Stomach smooth muscle (tissue), 2 donors: ENCODE measurements around the gene ZNF217.
"Not testable (repeated sequence)": the region's sequence is repeated elsewhere in the genome, so short reads cannot be mapped to it uniquely, and the experiment has no call there.

Experiments used
- H3K27ac ChIP-seq: one replicate; pipeline ENCODE4 v1.7.0; 2013; ENCODE audit warnings: mild to moderate bottlenecking, low read length, inconsistent platforms
- H3K27me3 ChIP-seq, 2 donors: one replicate each; pipeline ENCODE4 v1.7.0; 2013; ENCODE audit warnings: low read length in 2 of 2; ENCODE audit not compliant: insufficient read depth in 2 of 2, control insufficient read depth in 1 of 2
- H3K36me3 ChIP-seq, 2 donors: one replicate each; pipeline ENCODE4 v1.7.0; 2013; ENCODE audit warnings: low read length in 2 of 2; ENCODE audit not compliant: control insufficient read depth in 2 of 2, insufficient read depth in 2 of 2
- H3K4me1 ChIP-seq: one replicate; pipeline ENCODE4 v1.7.0; 2013; ENCODE audit warnings: low read length; ENCODE audit not compliant: control insufficient read depth, insufficient read depth
- H3K4me3 ChIP-seq, 2 donors: one replicate each; pipeline ENCODE4 v1.7.0; 2013; ENCODE audit warnings: low read length in 2 of 2
- H3K9ac ChIP-seq, 2 donors: one replicate each; pipeline ENCODE4 v1.7.0; 2013; ENCODE audit warnings: low read length in 2 of 2, mild to moderate bottlenecking in 1 of 2
- H3K9me3 ChIP-seq, 2 donors: one replicate each; pipeline ENCODE4 v1.7.0; 2013; ENCODE audit warnings: low read length in 2 of 2; ENCODE audit not compliant: control insufficient read depth in 2 of 2
- donor health status: healthy.
- donor health status: Pancreatic carcinoma.

ZNF217 gene

DNA sequence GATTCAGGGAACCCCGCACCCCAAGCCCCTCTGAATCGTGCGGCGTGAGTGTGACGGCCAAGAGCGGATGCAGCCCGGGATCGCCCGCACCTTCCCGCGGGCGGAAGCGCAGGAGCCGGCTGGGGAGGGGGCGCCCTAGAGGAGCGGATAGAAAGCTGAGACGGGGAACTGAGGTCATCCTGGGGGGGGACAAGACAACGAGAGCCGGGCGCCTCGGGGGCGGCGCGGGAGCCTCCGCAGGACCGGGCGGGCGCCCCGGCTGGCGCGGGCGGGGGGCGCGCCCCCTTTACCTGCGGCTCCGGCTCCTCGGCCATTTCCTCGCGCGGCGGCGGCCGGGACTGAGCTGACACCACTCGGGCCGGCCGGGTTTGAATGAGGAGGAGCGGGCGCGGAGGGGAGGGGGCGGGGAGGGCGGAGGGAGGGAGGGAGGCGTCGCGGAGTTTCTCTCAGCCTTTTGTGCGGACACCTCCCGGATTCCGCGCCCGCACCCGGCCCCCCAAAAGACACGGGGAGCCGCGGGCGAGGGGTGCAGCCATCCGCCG is at the start of gene ZNF217:
TSS of gene ZNF217 (minus strand) at position 374 of the 542 bp plus-strand sequence. CDS start 11,013 bp downstream, outside the sequence.
- H3K9me3 ChIP-seq, H3K4me1 ChIP-seq, H3K27me3 ChIP-seq, H3K36me3 ChIP-seq: not testable (repeated sequence)
- Histone ChIP-seq H3K27ac (peak within 1 kb of the TSS; percentile 73), H3K9ac (peak within 1 kb of the TSS; percentile 71 to 79), H3K4me3 (peak within 1 kb of the TSS; percentile 59 to 78)

DNA sequence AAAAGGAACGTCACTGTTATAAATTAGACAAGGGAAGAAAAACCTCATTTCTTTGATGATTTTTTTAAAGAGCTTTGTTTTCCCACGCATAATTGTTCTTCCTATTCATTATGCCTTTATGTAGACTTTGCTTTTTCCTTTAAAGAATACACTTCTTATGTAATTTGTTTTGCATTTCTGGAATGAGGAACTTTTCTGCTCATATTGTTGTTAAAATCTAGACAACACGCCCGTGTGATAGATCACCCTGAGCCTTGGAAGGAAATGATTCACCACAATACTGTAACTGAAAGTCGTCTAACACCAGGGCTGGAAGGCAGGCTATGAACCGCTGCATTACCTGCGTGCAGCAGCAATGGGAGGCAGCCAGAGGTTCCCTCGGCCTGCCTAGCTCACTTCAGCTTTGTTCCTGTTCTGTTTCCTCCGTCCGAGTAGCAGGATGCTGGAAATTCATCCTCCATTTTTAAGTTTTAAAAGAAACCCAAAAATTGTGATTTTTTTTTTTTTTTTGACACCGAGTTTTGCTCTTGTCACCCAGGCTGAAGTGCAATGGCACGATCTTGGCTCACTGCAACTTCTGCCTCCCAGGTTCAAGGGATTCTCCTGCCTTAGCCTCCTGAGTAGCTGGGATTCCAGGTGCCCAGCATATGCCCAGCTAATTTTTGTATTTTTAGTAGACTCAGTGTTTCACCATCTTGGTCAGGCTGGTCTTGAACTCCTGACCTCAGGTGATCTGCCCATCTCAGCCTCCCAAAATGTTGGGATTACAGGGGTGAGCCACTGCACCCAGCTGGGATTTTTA is 49.6 kb upstream of the ZNF217 start:
- Histone ChIP-seq H3K4me1 (peaks cover 5% of the 10 kb centered on the region), H3K36me3 (no peaks in the 10 kb centered on the region), H3K9me3 (no peaks in the 10 kb centered on the region), H3K27me3 (no peaks in the 10 kb centered on the region), H3K4me3 (peak overlapping the region in 1 of 2 donors; percentile 40), H3K27ac (peak overlapping the region; percentile 53), H3K9ac (peak overlapping the region in 1 of 2 donors; percentile 29)

DNA sequence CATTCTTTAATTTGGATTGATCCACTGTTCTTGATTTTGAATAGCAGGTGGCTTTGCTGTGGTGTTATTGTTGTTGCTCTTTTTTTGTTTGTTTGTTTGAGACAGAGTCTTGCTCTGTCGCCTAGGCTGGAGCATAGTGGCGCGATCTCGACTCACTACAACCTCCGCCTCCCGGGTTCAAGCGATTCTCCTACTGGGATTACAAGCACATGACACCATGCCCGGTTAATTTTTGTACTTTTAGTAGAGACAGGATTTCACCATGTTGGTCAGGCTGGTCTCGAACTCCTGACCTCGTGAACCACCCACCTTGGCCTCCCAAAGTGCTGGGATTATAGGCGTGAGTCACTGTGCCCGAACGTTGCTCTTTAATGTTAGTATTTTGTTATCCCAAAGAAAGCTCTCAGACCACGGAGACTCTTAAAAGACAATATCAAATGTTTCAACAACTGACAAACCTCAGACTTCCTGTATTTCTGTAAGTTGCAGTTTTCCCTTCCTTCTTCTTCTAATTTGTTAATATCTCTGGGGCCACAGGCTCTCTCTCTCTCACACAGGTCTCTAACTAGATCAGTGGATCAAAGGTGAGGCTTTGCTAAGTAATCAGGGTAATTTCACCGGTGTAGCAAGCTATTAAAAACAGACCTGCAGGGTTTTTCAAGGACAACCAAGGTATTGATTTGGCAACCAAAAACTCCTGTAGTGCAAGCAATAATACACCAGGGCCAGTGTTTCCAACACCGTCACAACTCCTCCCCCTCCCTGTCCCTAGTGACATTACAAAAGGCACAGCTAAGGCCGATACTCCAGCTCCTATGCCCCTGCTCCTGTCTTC is 48.8 kb upstream of the ZNF217 start:
- peak overlapping the region; percentile 53 for H3K27ac ChIP-seq
- no peaks in the 10 kb centered on the region for H3K9me3 ChIP-seq
- H3K4me1 ChIP-seq = peaks cover 5% of the 10 kb centered on the region
- H3K36me3 ChIP-seq = no peaks in the 10 kb centered on the region
- H3K9ac ChIP-seq = no peak overlapping the region
- H3K4me3 ChIP-seq = no peak overlapping the region
- no peaks in the 10 kb centered on the region for H3K27me3 ChIP-seq

DNA sequence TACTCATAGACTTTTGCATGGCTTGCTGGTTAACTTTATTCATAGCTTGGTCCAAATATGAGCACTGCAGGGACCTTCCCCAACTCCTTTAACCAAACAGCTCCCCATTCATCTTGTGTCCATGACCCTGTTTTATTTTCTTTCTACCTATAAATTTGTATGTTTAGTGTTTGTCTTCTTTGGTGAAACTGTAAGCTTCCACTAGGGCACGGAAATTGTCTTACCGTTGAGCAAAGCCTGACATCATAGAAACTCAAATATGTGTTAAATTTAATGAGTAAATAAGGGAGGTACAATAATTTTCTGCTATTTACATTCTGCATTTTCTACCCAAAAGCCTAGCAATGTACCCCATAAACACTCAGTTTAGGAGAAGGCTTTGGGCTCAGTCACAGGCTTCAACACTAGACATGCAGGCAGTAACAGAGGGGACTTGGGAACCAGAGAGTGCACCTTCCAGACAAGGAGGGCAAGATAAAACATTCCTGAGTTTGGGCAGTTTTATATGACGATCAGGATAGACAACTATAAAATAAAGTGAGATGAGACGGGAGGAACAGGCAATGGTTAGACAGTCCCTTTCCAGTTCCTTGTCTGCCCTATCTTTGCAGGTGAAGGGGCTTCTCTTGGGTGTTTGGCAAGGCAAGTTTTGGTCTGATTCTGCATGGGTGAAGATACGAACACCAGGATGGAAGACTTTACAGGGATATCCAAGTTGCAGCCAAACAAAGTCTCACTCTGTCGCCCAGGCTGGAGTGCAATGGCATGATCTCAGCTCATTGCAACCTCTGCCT is 46.2 kb upstream of the ZNF217 start:
- H3K36me3 ChIP-seq = no peaks in the 10 kb centered on the region
- no peak overlapping the region for H3K4me3 ChIP-seq
- H3K27me3 ChIP-seq = no peaks in the 10 kb centered on the region
- no peak overlapping the region for H3K27ac ChIP-seq
- H3K4me1 ChIP-seq = peaks cover 5% of the 10 kb centered on the region
- H3K9ac ChIP-seq = no peak overlapping the region
- no peaks in the 10 kb centered on the region for H3K9me3 ChIP-seq

DNA sequence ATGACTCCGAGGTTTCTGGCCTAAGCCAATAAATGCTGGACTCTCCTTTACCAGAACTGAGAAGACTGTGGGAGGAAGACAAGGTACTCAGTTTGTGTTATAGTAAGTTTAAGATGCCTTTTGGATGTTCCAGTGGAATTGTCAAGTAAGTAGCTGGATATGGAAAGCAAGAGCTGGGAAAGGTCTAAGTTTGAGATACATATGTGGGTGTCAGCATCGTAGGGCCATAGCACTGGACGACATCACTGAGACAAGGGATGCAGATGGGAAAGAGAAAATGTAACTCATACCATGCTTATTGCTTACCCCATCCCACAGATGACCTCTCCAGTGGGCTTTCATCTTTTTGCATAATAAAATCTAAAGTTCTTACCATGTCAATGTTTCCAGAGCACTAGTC is 45.5 kb upstream of the ZNF217 start:
- H3K27ac ChIP-seq = no peak overlapping the region
- no peak overlapping the region for H3K4me3 ChIP-seq

DNA sequence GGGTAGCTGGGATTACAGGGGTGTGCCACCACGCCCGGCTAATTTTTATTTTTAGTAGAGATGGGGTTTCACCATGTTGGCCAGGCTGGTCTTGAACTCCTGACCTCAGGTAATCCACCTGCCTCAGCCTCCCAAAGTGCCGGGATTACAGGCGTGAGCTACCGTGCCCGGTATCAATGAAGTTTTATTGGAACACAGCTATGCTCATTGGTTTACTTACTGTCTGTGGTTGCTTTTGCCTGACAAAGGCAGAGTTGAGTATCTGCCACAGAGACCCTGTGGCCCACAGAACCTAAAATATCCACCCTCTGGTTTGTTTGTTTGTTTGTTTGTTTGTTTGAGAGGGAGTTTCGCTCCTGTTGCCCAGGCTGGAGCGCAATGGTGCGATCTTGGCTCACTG is 43.7 kb upstream of the ZNF217 start:
- not testable (repeated sequence) for H3K4me1 ChIP-seq, H3K9me3 ChIP-seq, H3K27me3 ChIP-seq, H3K36me3 ChIP-seq, H3K9ac ChIP-seq, H3K27ac ChIP-seq, H3K4me3 ChIP-seq

More for the DNA sequence above, 45.5 kb upstream of the ZNF217 start:
- H3K36me3 ChIP-seq = no peaks in the 10 kb centered on the region
- H3K4me1 ChIP-seq = peaks cover 5% of the 10 kb centered on the region
- no peaks in the 10 kb centered on the region for H3K9me3 ChIP-seq
- H3K27me3 ChIP-seq = no peaks in the 10 kb centered on the region
- no peak overlapping the region for H3K9ac ChIP-seq

DNA sequence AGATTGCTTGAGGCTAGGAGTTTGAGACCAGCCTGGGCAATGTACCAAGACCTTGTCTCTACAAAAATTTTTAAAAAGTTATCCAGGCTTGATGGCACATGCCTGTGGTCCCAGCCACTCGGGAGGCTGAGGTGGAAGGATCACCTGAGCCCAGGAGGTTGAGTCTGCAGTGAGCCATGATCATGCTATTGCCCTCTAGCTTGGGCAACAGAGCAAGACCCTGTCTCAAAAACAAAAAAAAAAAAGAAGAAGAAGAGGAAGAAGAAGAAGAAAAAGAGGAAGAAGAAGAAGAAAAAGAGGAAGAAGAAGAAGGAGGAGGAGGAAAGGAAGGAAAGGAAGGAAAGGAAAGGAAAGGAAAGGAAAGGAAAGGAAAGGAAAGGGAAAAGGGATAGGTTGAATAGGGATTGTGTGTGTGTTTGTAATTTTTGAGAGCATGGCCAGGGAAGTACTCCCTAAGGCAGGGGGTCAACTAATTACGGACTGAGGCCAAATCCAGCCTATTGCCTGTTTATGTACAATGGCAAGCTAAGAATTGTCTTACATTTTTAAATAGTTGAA is 43.0 kb upstream of the ZNF217 start:
- Histone ChIP-seq H3K9me3 (no peaks in the 10 kb centered on the region), H3K27ac (no peak overlapping the region), H3K4me1 (no peaks in the 10 kb centered on the region), H3K4me3 (no peak overlapping the region), H3K9ac (no peak overlapping the region), H3K36me3 (no peaks in the 10 kb centered on the region), H3K27me3 (no peaks in the 10 kb centered on the region)

DNA sequence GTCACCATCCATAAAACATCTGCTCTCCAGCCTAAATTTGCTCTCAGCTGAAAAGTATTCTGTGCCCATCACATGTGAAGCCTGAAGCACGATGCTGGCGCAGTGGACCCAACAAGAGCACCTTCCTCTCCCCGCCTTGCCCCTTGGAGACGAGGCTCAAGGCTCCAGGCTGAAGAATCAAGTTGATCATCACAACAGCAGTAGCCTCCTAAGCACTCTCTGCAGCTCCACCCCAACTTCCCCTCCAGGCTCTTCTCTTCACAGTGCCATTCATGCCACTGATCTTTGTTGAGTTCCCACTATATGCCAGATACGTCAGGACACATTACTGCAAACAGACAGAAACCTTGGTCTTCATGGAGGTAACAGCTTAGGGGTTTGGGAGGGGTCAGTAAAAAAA is 41.6 kb upstream of the ZNF217 start:
- no peaks in the 10 kb centered on the region for H3K27me3 ChIP-seq
- H3K9ac ChIP-seq = no peak overlapping the region
- no peak overlapping the region for H3K27ac ChIP-seq
- H3K9me3 ChIP-seq = no peaks in the 10 kb centered on the region
- H3K4me1 ChIP-seq = no peaks in the 10 kb centered on the region
- H3K4me3 ChIP-seq = no peak overlapping the region
- no peaks in the 10 kb centered on the region for H3K36me3 ChIP-seq

DNA sequence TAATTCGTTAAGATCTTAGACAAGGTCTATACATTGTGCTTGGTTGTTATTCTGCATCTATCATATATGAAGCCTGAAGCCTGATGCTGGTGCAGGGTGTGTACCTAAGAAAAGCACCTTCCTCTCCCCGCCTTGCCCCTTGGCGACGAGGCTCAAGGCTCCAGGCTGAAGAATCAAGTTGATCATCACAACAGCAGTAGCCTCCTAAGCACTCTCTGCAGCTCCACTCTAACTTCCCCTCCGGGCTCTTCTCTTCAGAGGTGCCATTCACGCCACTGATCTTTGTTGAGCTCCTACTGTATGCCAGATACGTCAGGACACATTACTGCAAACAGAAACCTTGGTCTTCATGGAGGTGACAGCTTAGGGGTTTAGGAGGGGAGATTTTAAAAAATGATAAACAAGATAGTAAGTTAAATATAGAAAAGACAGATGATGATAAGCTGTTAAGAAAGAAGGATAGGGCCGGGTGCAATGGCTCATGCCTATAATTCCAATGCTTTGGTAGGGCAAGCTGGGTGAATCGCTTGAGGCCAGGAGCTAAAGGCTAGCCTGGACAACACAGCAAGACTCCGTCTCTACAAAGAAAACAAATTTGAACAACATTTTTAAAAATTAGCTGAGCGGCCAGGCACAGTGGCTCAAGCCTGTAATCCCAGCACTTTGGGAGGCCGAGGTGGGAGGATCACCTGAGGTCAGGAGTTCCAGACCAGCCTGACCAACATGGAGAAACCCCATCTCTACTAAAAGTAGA is 38.4 kb upstream of the ZNF217 start:
- Histone ChIP-seq H3K36me3 (no peaks in the 10 kb centered on the region), H3K4me3 (no peak overlapping the region)

More for the DNA sequence above, 38.4 kb upstream of the ZNF217 start:
- Histone ChIP-seq H3K27ac (no peak overlapping the region), H3K9ac (no peak overlapping the region), H3K27me3 (no peaks in the 10 kb centered on the region), H3K9me3 (no peaks in the 10 kb centered on the region), H3K4me1 (no peaks in the 10 kb centered on the region)
